Stimulated activated CD8-positive, alpha-beta memory T cell treated with anti-CD3 and anti-CD28 coated beads, Interleukin-2, amount 100 ng/mL, for 48 hours (primary cell): ENCODE data around the gene ATP1A2.
A peak's percentile ranks its signal among the peaks of the same experiment; 100 is the strongest.

Experiments
- DNase-seq, 2 donors: peaks; one replicate each; pipeline ENCODE4 v3.0.0-alpha.2; 2020; ENCODE audit warnings: low read depth in 2 of 2

The ATP1A2 gene

GRCh38 chr1:160115545-160116282, at the start of gene ATP1A2:
Gene ATP1A2, plus strand, starts transcription at chr1:160115759. Its CDS starts 103 bp downstream, at chr1:160115862.
- DNase-seq = no peak

DNA sequence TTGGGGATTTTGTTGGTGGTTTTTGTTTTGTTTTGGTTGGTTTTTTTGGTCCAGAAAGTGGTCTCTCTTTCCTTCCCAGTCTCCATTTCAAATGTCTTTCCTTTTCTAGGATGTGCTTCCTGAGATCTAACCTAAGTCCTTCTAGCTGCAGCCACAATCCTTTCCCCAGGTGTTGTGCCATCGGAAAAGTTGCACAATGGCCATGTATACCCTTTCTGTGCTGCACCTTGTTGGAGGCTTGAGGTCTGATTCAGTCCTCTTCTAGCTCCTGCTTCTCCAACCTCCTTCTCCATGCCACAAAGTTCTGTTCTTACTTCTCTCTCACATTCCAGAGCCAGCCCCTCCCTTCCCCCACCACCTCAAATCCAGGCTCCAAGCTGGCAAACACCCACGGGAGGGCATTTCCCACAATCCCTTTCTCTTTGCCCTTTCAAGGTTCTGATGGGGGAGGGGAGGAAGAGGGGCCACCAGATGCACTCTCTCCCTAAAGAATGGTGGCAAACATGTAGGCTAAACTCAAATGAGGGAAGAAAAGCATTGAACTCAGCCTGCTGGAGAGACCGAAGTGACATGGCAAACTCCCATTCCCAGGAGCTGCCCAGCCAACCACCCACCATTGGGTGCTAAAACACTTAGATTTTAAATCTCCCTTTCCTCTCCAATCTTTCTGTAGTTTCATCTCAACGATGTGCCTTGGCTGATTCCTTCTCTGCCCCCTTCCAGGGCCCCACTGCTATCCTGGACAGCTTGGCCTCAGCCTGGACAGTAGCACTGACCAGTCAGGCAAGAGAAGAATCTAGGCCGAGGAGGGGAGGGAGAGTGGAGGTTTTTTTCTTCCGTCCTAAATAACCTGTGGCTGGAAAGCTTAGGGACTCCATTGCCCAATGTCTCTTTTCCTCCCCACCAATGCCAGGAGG, 48.5 kb upstream of the ATP1A2 start:
- no peak for DNase-seq

DNA sequence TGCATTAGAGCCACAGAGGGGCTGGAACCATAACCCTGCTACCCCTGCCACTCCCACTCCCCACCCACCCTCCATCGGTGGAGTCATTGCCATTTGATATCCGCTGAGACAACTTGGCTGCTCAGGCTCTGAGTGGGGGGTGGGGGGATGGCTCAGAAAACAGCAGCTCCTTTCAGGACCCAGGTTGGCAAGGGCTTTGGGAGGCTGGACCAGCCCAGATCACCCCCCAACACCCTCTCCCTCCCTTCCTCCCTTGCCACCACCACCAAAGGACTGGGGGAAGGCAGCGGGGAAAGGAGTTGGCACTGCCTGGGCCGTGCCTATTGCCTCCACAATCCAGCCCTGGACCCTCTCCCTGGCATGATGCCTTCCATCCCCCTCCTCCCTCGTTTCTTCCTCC, 47.3 kb upstream of the ATP1A2 start:
- no peak for DNase-seq

- no peak for DNase-seq
Observed at GRCh38 chr1:160069460-160070231, 45.9 kb upstream of the ATP1A2 start, which contains the start of gene KCNJ10. Gene KCNJ10, minus strand, starts transcription at chr1:160070160. Its CDS starts 27,628 bp downstream, at chr1:160042532.

DNA sequence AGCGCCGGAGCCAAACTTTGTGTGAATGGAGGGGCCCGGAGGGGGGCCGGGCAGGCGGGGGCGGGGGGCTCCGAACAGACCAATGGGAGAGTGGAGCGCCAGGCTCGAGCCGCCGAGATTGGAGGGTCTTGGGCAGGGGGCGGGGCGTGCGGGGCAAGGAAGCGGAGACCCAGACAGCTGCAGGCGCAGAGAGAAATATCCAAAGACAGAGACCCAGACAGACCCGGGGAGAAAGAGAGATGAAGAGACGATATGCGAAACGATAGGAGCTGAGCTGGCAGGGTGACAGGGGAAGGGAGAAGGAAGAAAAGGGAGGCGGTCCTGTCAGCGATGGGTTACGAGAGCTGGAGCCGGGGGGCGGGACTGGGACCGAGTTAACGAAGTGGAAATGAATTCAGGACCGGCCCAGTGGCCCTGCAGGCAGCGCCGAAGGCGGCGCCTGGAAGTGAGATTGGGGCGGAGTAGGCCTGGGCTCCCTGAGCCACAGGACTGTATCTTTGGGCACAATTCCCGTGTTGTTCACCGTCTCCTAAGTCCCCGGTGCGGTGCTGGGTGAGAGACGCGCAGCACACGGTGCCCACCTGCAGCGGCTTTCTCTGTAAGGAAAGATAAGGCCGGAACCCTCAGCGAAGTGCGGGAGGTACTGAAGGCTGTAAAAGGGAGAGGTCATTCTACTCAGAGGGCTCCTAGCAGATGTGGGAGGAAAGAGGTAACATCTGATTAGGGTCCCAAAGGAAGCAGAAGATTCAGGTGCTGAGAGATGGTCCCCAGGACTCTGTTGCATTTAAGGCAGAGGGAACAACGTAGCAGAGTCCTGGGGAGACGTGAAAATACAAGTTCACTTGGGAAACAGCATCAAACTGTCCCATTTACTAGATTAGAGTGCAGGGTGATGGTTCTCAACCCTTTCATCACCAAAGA, 45.1 kb upstream of the ATP1A2 start:
- DNase-seq = peak; percentile 51 to 62

DNA sequence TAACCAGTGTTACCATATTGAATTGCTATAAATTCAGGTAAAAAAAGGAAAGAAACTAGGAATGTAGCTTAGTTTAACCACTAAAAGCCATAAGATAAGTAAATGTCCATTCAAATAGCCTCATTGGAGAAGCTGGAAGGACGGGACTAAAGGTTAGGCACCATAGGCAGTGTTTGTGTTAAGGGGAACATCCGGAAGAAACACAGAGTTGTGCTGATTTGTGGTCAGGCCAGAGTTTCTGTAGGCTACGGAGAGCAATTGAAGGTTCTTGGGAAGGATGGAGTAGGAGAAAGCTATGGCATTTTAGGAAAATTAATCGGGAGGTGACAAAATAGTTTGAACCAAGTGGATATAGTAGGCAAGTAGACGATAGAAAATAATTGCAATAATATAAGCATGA, 44.3 kb upstream of the ATP1A2 start:
- DNase-seq = no peak

DNA sequence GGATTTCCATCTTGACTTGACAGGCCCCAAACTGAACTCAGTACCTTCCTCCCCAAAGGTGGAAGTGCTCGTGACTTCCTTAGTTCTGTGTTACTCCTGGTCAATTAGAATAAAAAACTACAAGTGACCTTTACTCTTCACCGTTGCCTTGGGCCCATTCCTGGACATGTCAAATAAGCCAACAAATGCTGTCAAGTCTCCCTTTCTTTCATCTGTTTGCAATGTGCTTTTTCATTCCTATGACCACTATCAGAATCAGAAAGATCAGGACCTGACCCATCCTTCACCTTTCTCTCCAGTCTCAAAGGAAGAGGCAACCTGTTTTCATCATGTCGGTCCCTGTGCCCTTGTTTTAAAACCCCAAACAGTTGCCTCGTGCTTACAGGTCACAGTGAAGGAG, 40.7 kb upstream of the ATP1A2 start:
- no peak for DNase-seq

DNA sequence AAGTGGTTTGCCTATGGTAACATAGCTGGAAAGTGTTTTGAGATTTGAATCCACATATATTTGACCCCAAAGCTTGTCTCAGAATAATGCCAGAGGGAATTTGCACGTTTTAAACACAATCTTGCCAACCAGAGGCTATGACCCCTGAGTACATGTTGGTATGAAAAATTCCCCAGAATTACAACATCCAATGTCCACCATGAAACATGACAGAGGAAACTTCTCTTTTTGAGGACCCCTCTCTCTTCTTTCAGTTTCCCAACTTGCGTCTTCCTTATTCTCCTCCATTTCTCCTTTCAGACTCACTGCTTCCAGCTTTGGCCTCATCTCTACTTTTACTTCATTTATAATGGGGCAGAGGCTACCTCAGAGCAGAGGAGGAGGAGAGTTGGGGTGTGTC, 39.7 kb upstream of the ATP1A2 start:
- no peak for DNase-seq

GRCh38 chr1:160076295-160076694, 39.3 kb upstream of the ATP1A2 start:
- DNase-seq = no peak

GRCh38 chr1:160077486-160077885, 38.1 kb upstream of the ATP1A2 start:
- no peak for DNase-seq

- DNase-seq = peak; percentile 40 to 63
Observed at GRCh38 chr1:160078512-160079195, 36.9 kb upstream of the ATP1A2 start.

DNA sequence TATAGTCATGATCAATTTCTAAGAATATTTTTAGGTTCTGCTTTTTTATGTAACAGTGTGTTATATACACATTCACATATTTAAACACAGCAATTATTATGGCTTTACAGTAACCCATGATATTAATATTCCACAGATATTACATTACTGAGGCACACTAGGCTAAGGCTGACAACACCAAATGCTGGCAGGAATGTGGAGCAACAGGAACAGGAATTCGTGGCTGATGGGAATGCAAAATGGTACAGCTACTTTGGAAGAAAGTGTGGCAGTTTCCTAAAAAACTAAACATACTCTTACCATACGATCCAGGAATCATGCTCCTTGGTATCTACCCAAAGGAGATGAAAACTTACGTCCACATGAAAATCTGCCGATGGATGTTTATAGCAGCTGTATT, 36.1 kb upstream of the ATP1A2 start:
- DNase-seq = no peak

GRCh38 chr1:160080381-160081100, 35.0 kb upstream of the ATP1A2 start:
- no peak for DNase-seq

DNA sequence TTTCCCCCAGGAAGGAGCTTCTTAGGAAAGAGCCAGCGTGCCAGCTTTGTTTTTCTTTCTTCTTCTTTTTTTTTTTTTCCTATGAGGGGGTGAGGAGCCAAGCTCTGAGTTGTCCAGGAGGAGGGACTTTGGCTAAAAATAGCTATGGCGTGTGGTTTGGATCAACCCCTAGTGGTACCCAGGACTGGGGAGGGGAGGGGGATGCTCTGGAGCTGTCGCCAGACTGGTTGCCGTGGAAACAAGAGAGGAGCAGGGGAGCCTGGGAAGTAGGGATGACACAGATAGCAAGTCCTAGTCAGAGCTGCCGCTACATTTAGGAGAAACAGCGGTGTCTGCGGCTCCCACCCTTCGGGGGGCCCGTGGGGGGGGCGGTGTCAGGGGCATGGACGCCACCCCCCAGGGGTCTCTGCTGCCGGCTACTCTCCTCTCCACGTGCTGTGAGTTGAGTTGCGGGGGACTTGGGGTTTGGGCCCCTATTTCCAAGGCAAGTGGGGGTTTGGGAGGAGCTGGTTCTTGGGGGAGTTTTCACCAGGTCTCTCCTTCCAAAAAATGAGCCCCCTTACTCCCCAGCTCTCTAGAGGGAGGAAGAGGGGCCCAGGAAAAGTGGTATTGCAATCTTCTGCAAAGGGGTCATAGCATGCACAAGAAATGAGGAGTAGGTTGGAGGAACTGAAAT, 34.2 kb upstream of the ATP1A2 start, which contains the start of gene KCNJ9:
Gene KCNJ9, plus strand, starts transcription at position 278 of the 676 bp plus-strand sequence. CDS start 2,493 bp downstream, outside the sequence.
- no peak for DNase-seq

- no peak for DNase-seq
Observed at GRCh38 chr1:160082487-160082886, 33.1 kb upstream of the ATP1A2 start.

DNA sequence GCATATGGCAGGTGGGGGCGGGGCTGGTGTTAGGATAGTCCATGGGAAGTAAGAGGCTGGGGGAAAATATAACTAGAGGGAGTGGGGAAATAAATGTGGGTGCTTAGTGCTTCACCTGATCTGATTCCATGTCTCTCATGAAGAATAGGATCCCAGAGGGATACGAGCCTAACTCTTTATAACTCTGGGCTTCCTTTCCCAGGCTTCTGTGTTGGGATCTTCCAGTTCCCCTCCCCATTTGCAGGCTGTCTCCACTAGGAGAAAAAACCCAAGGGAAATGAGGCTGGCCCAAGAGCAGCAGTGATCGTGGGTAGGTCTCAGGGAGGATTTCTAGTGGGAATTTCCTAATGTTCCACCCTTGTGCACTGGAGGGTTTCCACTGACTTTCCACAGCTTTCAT, 32.6 kb upstream of the ATP1A2 start:
- DNase-seq = no peak

DNA sequence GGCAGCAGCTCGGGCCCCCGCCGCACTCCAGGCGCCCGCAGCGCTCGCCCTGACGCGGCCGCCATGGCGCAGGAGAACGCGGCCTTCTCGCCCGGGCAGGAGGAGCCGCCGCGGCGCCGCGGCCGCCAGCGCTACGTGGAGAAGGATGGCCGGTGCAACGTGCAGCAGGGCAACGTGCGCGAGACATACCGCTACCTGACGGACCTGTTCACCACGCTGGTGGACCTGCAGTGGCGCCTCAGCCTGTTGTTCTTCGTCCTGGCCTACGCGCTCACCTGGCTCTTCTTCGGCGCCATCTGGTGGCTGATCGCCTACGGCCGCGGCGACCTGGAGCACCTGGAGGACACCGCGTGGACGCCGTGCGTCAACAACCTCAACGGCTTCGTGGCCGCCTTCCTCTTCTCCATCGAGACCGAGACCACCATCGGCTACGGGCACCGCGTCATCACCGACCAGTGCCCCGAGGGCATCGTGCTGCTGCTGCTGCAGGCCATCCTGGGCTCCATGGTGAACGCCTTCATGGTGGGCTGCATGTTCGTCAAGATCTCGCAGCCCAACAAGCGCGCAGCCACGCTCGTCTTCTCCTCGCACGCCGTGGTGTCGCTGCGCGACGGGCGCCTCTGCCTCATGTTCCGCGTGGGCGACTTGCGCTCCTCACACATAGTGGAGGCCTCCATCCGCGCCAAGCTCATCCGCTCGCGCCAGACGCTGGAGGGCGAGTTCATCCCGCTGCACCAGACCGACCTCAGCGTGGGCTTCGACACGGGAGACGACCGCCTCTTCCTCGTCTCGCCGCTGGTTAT, 31.4 kb upstream of the ATP1A2 start:
- DNase-seq = peak; percentile 49 to 58

DNA sequence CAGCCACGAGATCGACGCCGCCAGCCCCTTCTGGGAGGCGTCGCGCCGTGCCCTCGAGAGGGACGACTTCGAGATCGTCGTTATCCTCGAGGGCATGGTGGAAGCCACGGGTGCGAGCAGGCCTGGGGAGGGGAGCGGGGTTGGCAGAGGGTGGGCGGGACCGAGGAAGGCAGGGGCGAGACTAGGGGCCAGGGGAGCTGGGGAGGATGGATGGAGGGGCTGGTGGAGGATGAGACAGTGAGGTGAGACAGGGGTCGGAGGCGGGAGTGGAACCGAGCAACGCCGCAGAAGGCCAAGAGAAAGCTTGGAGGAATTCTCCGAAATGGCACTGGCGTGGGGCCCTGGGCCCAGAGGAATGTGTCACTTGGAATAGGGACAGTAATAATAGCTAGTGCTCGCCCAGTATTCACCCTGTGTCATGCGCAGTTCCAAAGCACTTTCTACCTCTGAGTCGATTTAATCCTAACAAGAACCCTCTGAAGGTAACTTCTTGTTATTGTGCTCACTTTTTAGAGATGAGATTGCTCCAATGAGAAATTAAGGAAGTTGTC, 30.7 kb upstream of the ATP1A2 start:
- DNase-seq = no peak
